ENCODE data around the gene MAMLD1. TPM values are rescaled to one million over a fixed set of nuclear protein-coding genes. Genes with fewer than 3 reads are reported as not detected.

The MAMLD1 gene
- total and polyA plus RNA-seq, 4 donors: 5.5 to 39.4 (median 21.5) TPM

- H3K27me3 ChIP-seq (ENCODE audit: control insufficient read depth, insufficient read depth, low read length): no peaks in the 10 kb centered on the region
- WGBS (ENCODE audit: insufficient coverage): no CpG with 5 or more reads among the region's 2 CpGs
Observed at GRCh38 chrX:150410513-150410912, 47.4 kb downstream of the MAMLD1 start.

GRCh38 chrX:150411656-150412055, 48.5 kb downstream of the MAMLD1 start:
- Histone ChIP-seq H3K27me3 (ENCODE audit: control insufficient read depth, insufficient read depth, low read length) (no peaks in the 10 kb centered on the region), H3K27ac (ENCODE audit: low read depth, low read length) (no peak overlapping the region), H3K36me3 (ENCODE audit: control insufficient read depth, insufficient read depth, low read length) (no peaks in the 10 kb centered on the region), H3K4me3 (ENCODE audit: low read depth, low read length) (no peak overlapping the region), H3K9me3 (ENCODE audit: control insufficient read depth, insufficient read depth, low read length) (no peaks in the 10 kb centered on the region), H3K4me1 (ENCODE audit: control insufficient read depth, insufficient read depth, low read length) (peaks cover 4% of the 10 kb centered on the region)
- DNase-seq (ENCODE audit: low read depth in 4 of 6, low spot score in 6 of 6): no peak
- WGBS (ENCODE audit: insufficient coverage): 18% methylated on average over 1 of the region's 2 CpGs

More at GRCh38 chrX:150410513-150410912, 47.4 kb downstream of the MAMLD1 start:
- Histone ChIP-seq H3K36me3 (ENCODE audit: control insufficient read depth, insufficient read depth, low read length) (no peaks in the 10 kb centered on the region), H3K27ac (ENCODE audit: low read depth, low read length) (no peak overlapping the region), H3K9me3 (ENCODE audit: control insufficient read depth, insufficient read depth, low read length) (no peaks in the 10 kb centered on the region), H3K4me1 (ENCODE audit: control insufficient read depth, insufficient read depth, low read length) (peaks cover 4% of the 10 kb centered on the region), H3K4me3 (ENCODE audit: low read depth, low read length) (no peak overlapping the region)
- no peak for DNase-seq (ENCODE audit: low read depth in 4 of 6, low spot score in 6 of 6)

- Histone ChIP-seq H3K4me3 (ENCODE audit: low read depth, low read length) (no peak overlapping the region), H3K27ac (ENCODE audit: low read depth, low read length) (no peak overlapping the region), H3K4me1 (ENCODE audit: control insufficient read depth, insufficient read depth, low read length) (peaks cover 4% of the 10 kb centered on the region), H3K9me3 (ENCODE audit: control insufficient read depth, insufficient read depth, low read length) (no peaks in the 10 kb centered on the region), H3K27me3 (ENCODE audit: control insufficient read depth, insufficient read depth, low read length) (no peaks in the 10 kb centered on the region), H3K36me3 (ENCODE audit: control insufficient read depth, insufficient read depth, low read length) (no peaks in the 10 kb centered on the region)
- WGBS (ENCODE audit: insufficient coverage): no CpG with 5 or more reads among the region's 2 CpGs
- peak in 1 of 6 donors; percentile 38 for DNase-seq (ENCODE audit: low read depth in 4 of 6, low spot score in 6 of 6)
Observed at GRCh38 chrX:150414228-150414627, 51.1 kb downstream of the MAMLD1 start.

DNA sequence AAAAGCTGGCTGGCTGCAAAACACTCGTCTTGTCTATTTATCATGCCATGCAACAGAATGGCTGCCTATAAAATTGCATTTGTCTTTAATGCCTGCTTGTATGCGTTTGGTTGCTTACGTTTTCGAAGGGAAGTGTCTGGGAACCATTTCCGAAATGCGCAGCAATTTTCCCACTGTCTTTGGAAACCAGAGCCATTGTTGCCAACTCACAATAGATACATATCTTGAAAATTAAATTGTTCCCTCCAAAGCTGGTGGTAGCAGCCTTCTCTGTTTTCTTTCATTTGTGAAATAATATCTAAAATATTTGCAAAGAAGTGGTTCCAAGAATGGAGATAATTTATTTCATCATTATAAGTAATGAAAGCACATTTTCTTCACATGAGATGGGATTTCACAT, 53.4 kb downstream of the MAMLD1 start:
- DNase-seq (ENCODE audit: low read depth in 4 of 6, low spot score in 6 of 6): peak in 1 of 6 donors; percentile 32
- Histone ChIP-seq H3K36me3 (ENCODE audit: control insufficient read depth, insufficient read depth, low read length) (no peaks in the 10 kb centered on the region), H3K4me1 (ENCODE audit: control insufficient read depth, insufficient read depth, low read length) (no peaks in the 10 kb centered on the region), H3K4me3 (ENCODE audit: low read depth, low read length) (no peak overlapping the region), H3K27me3 (ENCODE audit: control insufficient read depth, insufficient read depth, low read length) (no peaks in the 10 kb centered on the region), H3K9me3 (ENCODE audit: control insufficient read depth, insufficient read depth, low read length) (no peaks in the 10 kb centered on the region), H3K27ac (ENCODE audit: low read depth, low read length) (no peak overlapping the region)
- no CpG with 5 or more reads among the region's 6 CpGs for WGBS (ENCODE audit: insufficient coverage)

- Histone ChIP-seq H3K27me3 (ENCODE audit: control insufficient read depth, insufficient read depth, low read length) (no peaks in the 10 kb centered on the region), H3K4me3 (ENCODE audit: low read depth, low read length) (no peak overlapping the region), H3K36me3 (ENCODE audit: control insufficient read depth, insufficient read depth, low read length) (no peaks in the 10 kb centered on the region), H3K4me1 (ENCODE audit: control insufficient read depth, insufficient read depth, low read length) (no peaks in the 10 kb centered on the region), H3K27ac (ENCODE audit: low read depth, low read length) (no peak overlapping the region), H3K9me3 (ENCODE audit: control insufficient read depth, insufficient read depth, low read length) (no peaks in the 10 kb centered on the region)
- WGBS (ENCODE audit: insufficient coverage): 39% methylated on average over 7 of the region's 8 CpGs
- DNase-seq (ENCODE audit: low read depth in 4 of 6, low spot score in 6 of 6): peak in 3 of 6 donors; percentile 11 to 57 (median 36)
Observed at GRCh38 chrX:150421816-150422215, 58.7 kb downstream of the MAMLD1 start.

- Histone ChIP-seq H3K4me3 (ENCODE audit: low read depth, low read length) (no peak overlapping the region), H3K4me1 (ENCODE audit: control insufficient read depth, insufficient read depth, low read length) (no peaks in the 10 kb centered on the region), H3K9me3 (ENCODE audit: control insufficient read depth, insufficient read depth, low read length) (peaks cover 1% of the 10 kb centered on the region), H3K36me3 (ENCODE audit: control insufficient read depth, insufficient read depth, low read length) (no peaks in the 10 kb centered on the region), H3K27ac (ENCODE audit: low read depth, low read length) (no peak overlapping the region), H3K27me3 (ENCODE audit: control insufficient read depth, insufficient read depth, low read length) (no peaks in the 10 kb centered on the region)
- no peak for DNase-seq (ENCODE audit: low read depth in 4 of 6, low spot score in 6 of 6)
- WGBS (ENCODE audit: insufficient coverage): no CpG with 5 or more reads among the region's 1 CpG
Observed at GRCh38 chrX:150429594-150429993, 66.5 kb downstream of the MAMLD1 start.

DNA sequence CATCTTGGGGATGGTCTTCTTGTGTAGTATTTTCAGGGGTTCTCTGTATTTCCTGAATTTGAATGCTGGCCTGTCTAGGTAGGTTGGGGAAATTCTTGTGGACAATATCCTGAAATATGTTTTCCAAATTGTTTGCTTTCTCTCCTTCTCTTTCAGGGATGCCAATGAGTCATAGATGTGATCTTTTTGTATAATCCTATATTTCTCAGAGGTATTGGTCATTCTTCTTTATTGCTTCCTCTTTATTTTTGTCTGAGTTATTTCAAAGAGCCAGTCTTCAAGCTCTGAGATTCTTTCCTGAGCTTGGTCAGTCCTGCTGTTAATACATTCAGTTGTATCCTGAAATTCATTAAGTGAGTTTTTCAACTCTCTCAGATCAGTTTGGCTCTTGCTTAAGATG, 73.1 kb downstream of the MAMLD1 start:
- DNase-seq (ENCODE audit: low read depth in 4 of 6, low spot score in 6 of 6): no peak
- Histone ChIP-seq H3K4me3 (ENCODE audit: low read depth, low read length) (no peak overlapping the region), H3K9me3 (ENCODE audit: control insufficient read depth, insufficient read depth, low read length) (no peaks in the 10 kb centered on the region), H3K27ac (ENCODE audit: low read depth, low read length) (no peak overlapping the region), H3K27me3 (ENCODE audit: control insufficient read depth, insufficient read depth, low read length) (no peaks in the 10 kb centered on the region), H3K4me1 (ENCODE audit: control insufficient read depth, insufficient read depth, low read length) (no peaks in the 10 kb centered on the region), H3K36me3 (ENCODE audit: control insufficient read depth, insufficient read depth, low read length) (no peaks in the 10 kb centered on the region)

GRCh38 chrX:150438165-150438564, 75.0 kb downstream of the MAMLD1 start:
- Histone ChIP-seq H3K27ac (ENCODE audit: low read depth, low read length) (no peak overlapping the region), H3K27me3 (ENCODE audit: control insufficient read depth, insufficient read depth, low read length) (no peaks in the 10 kb centered on the region), H3K4me1 (ENCODE audit: control insufficient read depth, insufficient read depth, low read length) (no peaks in the 10 kb centered on the region), H3K4me3 (ENCODE audit: low read depth, low read length) (no peak overlapping the region), H3K36me3 (ENCODE audit: control insufficient read depth, insufficient read depth, low read length) (no peaks in the 10 kb centered on the region), H3K9me3 (ENCODE audit: control insufficient read depth, insufficient read depth, low read length) (no peaks in the 10 kb centered on the region)
- no peak for DNase-seq (ENCODE audit: low read depth in 4 of 6, low spot score in 6 of 6)
- WGBS (ENCODE audit: insufficient coverage): no CpG with 5 or more reads among the region's 2 CpGs

GRCh38 chrX:150446151-150446550, 83.0 kb downstream of the MAMLD1 start:
- peaks cover 3% of the 10 kb centered on the region for H3K4me1 ChIP-seq (ENCODE audit: control insufficient read depth, insufficient read depth, low read length)
- DNase-seq (ENCODE audit: low read depth in 4 of 6, low spot score in 6 of 6): no peak
- H3K4me3 ChIP-seq (ENCODE audit: low read depth, low read length): no peak overlapping the region
- no peaks in the 10 kb centered on the region for H3K36me3 ChIP-seq (ENCODE audit: control insufficient read depth, insufficient read depth, low read length)
- H3K27me3 ChIP-seq (ENCODE audit: control insufficient read depth, insufficient read depth, low read length): no peaks in the 10 kb centered on the region
- no CpG with 5 or more reads among the region's 2 CpGs for WGBS (ENCODE audit: insufficient coverage)
- H3K9me3 ChIP-seq (ENCODE audit: control insufficient read depth, insufficient read depth, low read length): no peaks in the 10 kb centered on the region
- no peak overlapping the region for H3K27ac ChIP-seq (ENCODE audit: low read depth, low read length)

GRCh38 chrX:150446995-150447394, 83.9 kb downstream of the MAMLD1 start:
- no peak overlapping the region for H3K4me3 ChIP-seq (ENCODE audit: low read depth, low read length)
- H3K27ac ChIP-seq (ENCODE audit: low read depth, low read length): no peak overlapping the region
- H3K4me1 ChIP-seq (ENCODE audit: control insufficient read depth, insufficient read depth, low read length): peaks cover 3% of the 10 kb centered on the region
- H3K36me3 ChIP-seq (ENCODE audit: control insufficient read depth, insufficient read depth, low read length): no peaks in the 10 kb centered on the region
- H3K9me3 ChIP-seq (ENCODE audit: control insufficient read depth, insufficient read depth, low read length): no peaks in the 10 kb centered on the region
- no peak for DNase-seq (ENCODE audit: low read depth in 4 of 6, low spot score in 6 of 6)
- no peaks in the 10 kb centered on the region for H3K27me3 ChIP-seq (ENCODE audit: control insufficient read depth, insufficient read depth, low read length)
- 60% methylated on average over 1 of the region's 1 CpG for WGBS (ENCODE audit: insufficient coverage)

Measured in spinal cord (tissue), 10 donors.